Umbilical cord (tissue), 2 donors: ENCODE results near the gene SLC35B1. TPM values are rescaled to one million over a fixed set of nuclear protein-coding genes. Genes with fewer than 3 reads are reported as not detected.
"Not testable (repeated sequence)": the region's sequence is repeated elsewhere in the genome, so short reads cannot be mapped to it uniquely, and the experiment has no call there.

Experiments
- DNase-seq: peaks from one replicate; pipeline ENCODE4 v3.0.0-alpha.2; 2015; ENCODE audit warnings: low spot score
- total RNA-seq: library from RNA; depleted of rRNA; stranded (reverse); fragments of >200 nt; gene quantifications from one replicate; pipeline ENCODE4 v1.2.3, GENCODE V29; 2014; ENCODE audit warnings: low replicate concordance; ENCODE audit not compliant: insufficient read depth

Gene SLC35B1
- total RNA-seq, 1 donor from 2014 or later = 53.2 TPM

- DNase-seq = no peak
These were observed 27.0 kb upstream of the SLC35B1 start for GRCh38 chr17:49734515-49735490.

- no peak for DNase-seq
These were observed 23.7 kb upstream of the SLC35B1 start for GRCh38 chr17:49731435-49731831.

GRCh38 chr17:49730785-49731434, 23.1 kb upstream of the SLC35B1 start:
- DNase-seq = no peak

- peak; percentile 29 for DNase-seq
These were observed 22.5 kb upstream of the SLC35B1 start for GRCh38 chr17:49730078-49730784.

GRCh38 chr17:49729069-49729468, 21.3 kb upstream of the SLC35B1 start:
- DNase-seq = no peak

GRCh38 chr17:49728425-49728824, 20.7 kb upstream of the SLC35B1 start:
- DNase-seq = no peak

- no peak for DNase-seq
These were observed 19.6 kb upstream of the SLC35B1 start for GRCh38 chr17:49727380-49727779.

- DNase-seq = no peak
These were observed 17.8 kb upstream of the SLC35B1 start for GRCh38 chr17:49725452-49726130.

GRCh38 chr17:49724552-49724951, 16.8 kb upstream of the SLC35B1 start:
- DNase-seq = not testable (repeated sequence)

- DNase-seq = peak; percentile 90
These were observed 15.7 kb upstream of the SLC35B1 start for GRCh38 chr17:49723423-49723822.

- no peak for DNase-seq
These were observed 14.3 kb upstream of the SLC35B1 start for GRCh38 chr17:49722066-49722465.

GRCh38 chr17:49717371-49717861, 9.7 kb upstream of the SLC35B1 start:
- DNase-seq = no peak

GRCh38 chr17:49716668-49717364, 9.1 kb upstream of the SLC35B1 start:
- DNase-seq = no peak

- DNase-seq = no peak
These were observed 8.0 kb upstream of the SLC35B1 start for GRCh38 chr17:49715717-49716279.

GRCh38 chr17:49715216-49715615, 7.5 kb upstream of the SLC35B1 start:
- no peak for DNase-seq

- DNase-seq = peak; percentile 25
These were observed 885 bp upstream of the SLC35B1 start for GRCh38 chr17:49708515-49709183.

- DNase-seq = peak; percentile 17
These were observed 537 bp downstream of the SLC35B1 start for GRCh38 chr17:49707246-49707607.

GRCh38 chr17:49705254-49705653, 2.5 kb downstream of the SLC35B1 start:
- DNase-seq = no peak

- DNase-seq = peak; percentile 30
These were observed 4.0 kb downstream of the SLC35B1 start for GRCh38 chr17:49703557-49704277.
